Panc1 (cell line): ENCODE results near the gene SLC4A8. TPM values are rescaled to one million over a fixed set of nuclear protein-coding genes. Genes with fewer than 3 reads are reported as not detected.

Experiments
- ATAC-seq: fragments of 200-7000 bp; cut with Tn5 transposase; 2 replicates; pipeline ENCODE4 v1.9.1; 2020; ENCODE audit warnings: mild to moderate bottlenecking, moderate library complexity
- BruUV-seq: library from RNA; stranded (reverse); fragments of 400-500 nt; replicated peaks from 2 replicates; lab custom pipeline; 2021; lab: Mats Ljungman, UMichigan
- CTCF ChIA-PET: fragments of 300-600 bp; sonication (Branson Sonifier 250); formaldehyde crosslinking; loops from one replicate; lab custom pipeline; 2022; ENCODE audit warnings: antibody characterized with exemption; lab: Charles Lee
- POLR2A ChIA-PET: fragments of 300-600 bp; sonication (Branson Sonifier 250); formaldehyde crosslinking; loops from one replicate; lab custom pipeline; 2022; ENCODE audit warnings: antibody characterized with exemption; lab: Charles Lee
- DNase-seq: peaks from one replicate; pipeline ENCODE4 v3.0.0-alpha.2; 2010; ENCODE audit warnings: low read depth, low spot score
- H3K27ac ChIP-seq: 2 replicates; pipeline ENCODE4 v1.5.1; 2011; ENCODE audit warnings: mild to moderate bottlenecking, low read length, inconsistent platforms
- H3K27me3 ChIP-seq: fragments of 200-500 bp; sonication (Bioruptor generic); 2 replicates; pipeline ENCODE4 v1.6.0; 2014; ENCODE audit warnings: low read length, inconsistent platforms; ENCODE audit not compliant: control insufficient read depth, insufficient read depth
- H3K36me3 ChIP-seq: fragments of 200-500 bp; sonication (Bioruptor generic); 2 replicates; pipeline ENCODE4 v1.5.1; 2014; ENCODE audit warnings: inconsistent platforms, mild to moderate bottlenecking, low read length, moderate library complexity; ENCODE audit not compliant: control insufficient read depth, insufficient read depth
- H3K4me1 ChIP-seq: 2 replicates; pipeline ENCODE4 v1.5.1; 2011; ENCODE audit warnings: inconsistent platforms, mild to moderate bottlenecking, low read length, moderate library complexity; ENCODE audit not compliant: control insufficient read depth, insufficient read depth
- H3K4me3 ChIP-seq, 2 experiments: 2 replicates each; pipeline ENCODE4 v1.5.1; 2011 to 2012; ENCODE audit warnings: low read depth in 2 of 2, low read length in 2 of 2, mild to moderate bottlenecking in 2 of 2, inconsistent platforms in 1 of 2, moderate library complexity in 1 of 2
- H3K9me3 ChIP-seq: fragments of 200-500 bp; sonication (Bioruptor generic); 2 replicates; pipeline ENCODE4 v1.5.1; 2014; ENCODE audit warnings: low read depth, mild to moderate bottlenecking, inconsistent platforms, low read length, moderate library complexity; ENCODE audit not compliant: control insufficient read depth, insufficient read depth
- CTCF ChIP-seq: fragments of 450-650 bp; IDR thresholded peaks from 2 replicates; pipeline ENCODE4 v1.5.1; 2017; ENCODE audit warnings: mild to moderate bottlenecking
- POLR2AphosphoS5 ChIP-seq: IDR thresholded peaks from 2 replicates; pipeline ENCODE4 v1.6.1; 2012; ENCODE audit warnings: mild to moderate bottlenecking, low read depth, low read length, moderate library complexity
- REST ChIP-seq, 2 experiments: IDR thresholded peaks; 2 replicates each; pipeline ENCODE4 v1.6.1; 2011 to 2012; ENCODE audit warnings: low read depth in 2 of 2, control low read depth in 1 of 2, low read length in 1 of 2, mild to moderate bottlenecking in 1 of 2, moderate library complexity in 1 of 2; ENCODE audit not compliant: insufficient read depth in 1 of 2
- SIN3A ChIP-seq: IDR thresholded peaks from 2 replicates; pipeline ENCODE4 v1.6.1; 2012; ENCODE audit warnings: low read depth, mild to moderate bottlenecking, low read length, moderate library complexity, borderline replicate concordance; ENCODE audit not compliant: insufficient read depth
- TCF7L2 ChIP-seq: IDR thresholded peaks from 2 replicates; pipeline ENCODE4 v1.6.1; 2011; ENCODE audit warnings: mild to moderate bottlenecking, low read depth, low read length, inconsistent platforms
- in situ Hi-C: cut with HindIII; loops from 2 replicates; pipeline ENCODE4 v1.10.0; 2016; ENCODE audit warnings: low sequenced_read_pairs, low pct_unique_long_range_greater_than_20kb
- intact Hi-C: fragments of 100-400 bp; cut with micrococcal nuclease; formaldehyde crosslinking; loops from one replicate; pipeline ENCODE4 v1.10.0; 2022; ENCODE audit not compliant: unreplicated experiment
- total RNA-seq: library from RNA; stranded (reverse); gene quantifications from one replicate; pipeline ENCODE4 v1.2.1, GENCODE V29; 2021; ENCODE audit not compliant: unreplicated experiment

Gene SLC4A8
- total RNA-seq, 1 experiment from 2014 or later = 18.8 TPM

DNA sequence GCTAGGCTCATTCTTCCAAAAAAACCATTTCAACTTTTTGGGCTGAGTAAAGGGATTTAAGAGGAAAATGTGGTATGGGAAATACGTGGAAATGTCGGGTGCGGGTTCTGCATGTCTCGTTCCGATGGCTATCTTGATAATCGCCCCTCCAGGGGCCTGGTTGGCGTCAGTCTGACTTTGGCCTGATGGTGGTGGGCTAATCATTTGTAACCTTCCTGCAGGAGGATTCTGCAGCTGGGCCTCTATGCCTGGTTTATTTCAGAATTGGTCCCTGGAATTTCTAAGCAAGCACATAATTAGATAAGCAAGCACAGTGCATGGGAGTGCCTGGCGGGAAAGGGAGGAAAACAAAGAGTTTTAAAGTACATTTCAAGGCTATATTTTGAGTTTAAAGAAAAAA, 14.8 kb upstream of the SLC4A8 start:
- ChIA-PET CTCF (no interaction called here), POLR2A (no interaction called here)
- no peak for TF ChIP-seq TCF7L2
- Histone ChIP-seq H3K4me1 (no peaks in the 10 kb centered on the region), H3K4me3 (no peak overlapping the region), H3K36me3 (no peaks in the 10 kb centered on the region), H3K27ac (no peak overlapping the region), H3K9me3 (no peaks in the 10 kb centered on the region), H3K27me3 (no peaks in the 10 kb centered on the region)
- ATAC-seq (no peak), DNase-seq (no peak)
- in situ Hi-C loops = no loop called here
- intact Hi-C loops = no loop called here
- no TSS peak for BruUV-seq

- no peak for ATAC-seq
- Histone ChIP-seq H3K27me3 (no peaks in the 10 kb centered on the region; the same call in 1 of the 2 replicates), H3K4me3 (no peak overlapping the region), H3K4me1 (no peaks in the 10 kb centered on the region), H3K36me3 (no peaks in the 10 kb centered on the region), H3K9me3 (no peaks in the 10 kb centered on the region), H3K27ac (no peak overlapping the region)
- intact Hi-C loops (no loop called here), in situ Hi-C loops (no loop called here)
- BruUV-seq = no TSS peak
- no peak for DNase-seq
- no peak for TF ChIP-seq TCF7L2
- TF ChIP-seq CTCF = no peak
- TF ChIP-seq SIN3A = no peak
- TF ChIP-seq POLR2AphosphoS5 = no peak
- TF ChIP-seq REST (IDR thresholded peaks at IDR 0.05; ENCODE audit: insufficient read depth in 1 of 2, low read depth in 2 of 2, low read length in 1 of 2) = no peak
- CTCF ChIA-PET = no interaction called here
- POLR2A ChIA-PET = no interaction called here
These were observed 11.5 kb upstream of the SLC4A8 start for GRCh38 chr12:51413149-51413548.

DNA sequence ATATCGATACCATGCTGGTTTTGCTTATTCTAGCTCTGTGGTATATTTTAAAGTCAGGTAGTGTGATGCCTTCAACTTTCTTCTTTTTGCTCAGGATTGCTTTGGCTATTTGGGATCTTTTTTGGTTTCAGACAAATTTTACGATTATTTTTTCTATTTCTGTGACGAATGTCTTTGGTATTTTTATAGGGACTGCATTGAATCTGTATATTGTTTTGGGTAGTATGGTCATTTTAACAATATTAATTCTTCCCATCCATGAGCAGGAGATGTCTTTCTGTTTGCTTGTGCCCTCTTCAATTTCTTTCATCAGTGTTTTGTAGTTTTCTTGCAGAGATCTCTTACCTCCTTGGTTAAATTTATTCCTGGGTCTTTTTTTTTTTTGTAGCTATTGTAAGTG, 10.8 kb upstream of the SLC4A8 start:
- in situ Hi-C loops (no loop called here), intact Hi-C loops (no loop called here)
- Histone ChIP-seq H3K4me1 (no peaks in the 10 kb centered on the region), H3K27ac (no peak overlapping the region), H3K27me3 (no peaks in the 10 kb centered on the region; the same call in 1 of the 2 replicates), H3K9me3 (no peaks in the 10 kb centered on the region), H3K36me3 (no peaks in the 10 kb centered on the region), H3K4me3 (no peak overlapping the region)
- no TSS peak for BruUV-seq
- TF ChIP-seq SIN3A (no peak), REST (IDR thresholded peaks at IDR 0.05; ENCODE audit: insufficient read depth in 1 of 2, low read depth in 2 of 2, low read length in 1 of 2) (no peak), POLR2AphosphoS5 (no peak), TCF7L2 (no peak), CTCF (no peak)
- ATAC-seq (no peak), DNase-seq (no peak)
- POLR2A ChIA-PET = no interaction called here
- CTCF ChIA-PET = no interaction called here
